Cerebellar nuclear complex (tissue), 1 donor: Measurements from ENCODE around the gene SKAP2.

Experiments used
- DNase-seq, 2 experiments: peaks; one replicate each; lab custom pipeline; 2025; lab: John Stamatoyannopoulos, UW

Gene SKAP2

GRCh38 chr7:26631601-26632000 is 232.8 kb downstream of the SKAP2 start:
- no peak for DNase-seq

GRCh38 chr7:26630941-26631580 is 233.3 kb downstream of the SKAP2 start:
- DNase-seq = no peak

- no peak for DNase-seq
Measured at GRCh38 chr7:26630361-26630760, 234.0 kb downstream of the SKAP2 start.

- DNase-seq = no peak
Measured at GRCh38 chr7:26629696-26630095, 234.7 kb downstream of the SKAP2 start.

DNA sequence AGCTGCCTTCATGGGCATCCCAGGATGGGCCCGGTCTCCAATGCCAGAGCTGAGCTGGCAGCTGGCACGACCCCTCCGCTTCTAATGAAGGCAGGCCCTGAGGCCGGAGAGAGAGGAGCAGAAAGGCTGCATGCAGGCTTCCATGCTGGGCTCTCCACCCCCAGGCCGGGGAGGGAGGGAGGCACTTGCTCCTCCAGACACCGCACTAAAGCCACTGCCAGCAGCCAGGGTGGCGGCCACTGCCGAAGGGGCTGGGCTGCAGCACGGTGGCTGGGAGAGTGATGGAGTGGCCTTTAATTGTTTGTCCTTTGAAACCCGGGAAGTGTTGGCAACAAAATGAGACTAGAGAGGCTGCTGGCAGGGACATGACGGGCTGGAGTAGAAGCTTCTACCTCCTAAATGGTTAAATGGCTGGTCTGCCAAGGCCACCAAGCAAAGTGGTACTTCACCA is 236.5 kb downstream of the SKAP2 start:
- DNase-seq = peak in 1 of 2 experiments; percentile 32

GRCh38 chr7:26627221-26627620 is 237.2 kb downstream of the SKAP2 start:
- DNase-seq = no peak

DNA sequence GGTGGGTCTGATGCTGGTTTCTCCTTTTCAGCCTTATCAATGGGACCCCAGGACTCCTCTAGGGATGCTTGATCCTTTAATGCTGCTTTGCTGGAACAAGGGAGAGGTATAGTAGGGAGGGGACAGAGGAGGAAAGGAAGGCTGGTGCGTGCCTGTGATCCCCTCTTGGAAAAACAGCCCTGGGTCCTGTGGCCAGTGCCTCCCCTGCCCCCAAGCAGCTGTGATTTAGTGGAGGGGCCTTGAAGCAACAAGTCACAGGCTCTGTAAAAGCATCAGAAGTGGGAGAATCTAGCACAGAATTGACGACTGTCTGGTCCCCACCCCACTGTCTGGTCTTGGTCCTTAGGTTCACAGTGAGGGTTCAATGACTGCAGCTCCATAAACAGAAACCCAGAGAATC is 237.7 kb downstream of the SKAP2 start:
- DNase-seq = no peak

DNA sequence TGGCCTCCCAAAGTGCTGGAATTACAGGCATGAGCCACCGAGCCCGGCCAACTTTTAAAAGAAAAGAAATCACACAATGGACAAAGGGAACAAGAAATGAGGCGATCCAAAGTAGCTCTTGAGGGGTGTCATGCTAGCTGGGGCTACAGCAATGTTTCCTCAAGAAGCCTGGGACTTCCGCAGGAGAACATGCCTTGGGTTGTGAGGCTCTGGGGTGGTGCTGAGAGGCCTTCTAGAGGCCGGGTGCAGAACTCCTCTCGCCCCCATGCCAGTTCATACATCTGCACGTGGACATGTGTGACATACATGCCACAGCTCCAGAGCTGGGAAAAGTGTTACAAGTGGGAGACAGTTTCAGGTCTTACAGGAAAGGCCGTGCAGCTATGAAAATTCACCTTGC is 238.2 kb downstream of the SKAP2 start:
- no peak for DNase-seq

DNA sequence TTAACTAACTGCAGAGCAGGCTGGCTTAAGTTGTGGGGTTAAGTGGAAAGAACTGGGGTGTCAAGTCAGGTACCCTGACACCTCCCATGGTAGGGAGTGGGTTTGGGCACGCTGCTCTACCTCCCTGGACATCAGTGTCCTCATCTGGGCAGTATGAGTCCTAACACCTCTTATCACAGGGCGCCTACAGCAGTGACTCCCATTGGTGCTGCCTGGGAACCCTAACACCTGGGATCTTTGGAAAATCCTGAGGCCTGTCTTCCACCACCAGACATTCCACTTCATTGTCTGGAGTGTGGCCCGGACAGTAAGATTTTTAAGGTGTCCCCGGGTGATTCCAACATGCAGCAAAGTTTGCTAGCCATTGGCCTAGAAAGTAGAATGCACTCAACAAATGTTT is 239.1 kb downstream of the SKAP2 start:
- no peak for DNase-seq

- no peak for DNase-seq
Measured at GRCh38 chr7:26624839-26625238, 239.6 kb downstream of the SKAP2 start.

GRCh38 chr7:26624431-26624830 is 240.0 kb downstream of the SKAP2 start:
- DNase-seq = no peak

DNA sequence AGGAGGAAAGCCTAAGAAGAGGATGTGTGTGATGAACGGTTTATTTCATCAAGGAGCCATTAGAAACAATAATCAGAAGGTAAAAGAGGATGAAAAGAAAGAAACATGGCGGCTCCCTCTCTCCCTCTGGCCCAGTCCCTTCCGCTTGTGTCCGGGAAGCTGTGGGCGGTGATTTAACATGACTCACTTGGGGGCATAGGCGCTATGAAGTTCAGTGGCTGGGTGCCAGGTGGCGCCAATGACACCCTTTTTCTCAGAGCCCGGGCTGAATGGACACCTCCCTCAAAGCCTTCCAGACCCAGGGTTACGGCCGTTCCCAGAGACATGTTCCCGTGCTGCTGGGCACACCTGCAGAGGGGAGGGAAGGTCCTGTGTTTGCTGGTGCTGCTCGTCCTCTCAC is 244.0 kb downstream of the SKAP2 start:
- DNase-seq = no peak

DNA sequence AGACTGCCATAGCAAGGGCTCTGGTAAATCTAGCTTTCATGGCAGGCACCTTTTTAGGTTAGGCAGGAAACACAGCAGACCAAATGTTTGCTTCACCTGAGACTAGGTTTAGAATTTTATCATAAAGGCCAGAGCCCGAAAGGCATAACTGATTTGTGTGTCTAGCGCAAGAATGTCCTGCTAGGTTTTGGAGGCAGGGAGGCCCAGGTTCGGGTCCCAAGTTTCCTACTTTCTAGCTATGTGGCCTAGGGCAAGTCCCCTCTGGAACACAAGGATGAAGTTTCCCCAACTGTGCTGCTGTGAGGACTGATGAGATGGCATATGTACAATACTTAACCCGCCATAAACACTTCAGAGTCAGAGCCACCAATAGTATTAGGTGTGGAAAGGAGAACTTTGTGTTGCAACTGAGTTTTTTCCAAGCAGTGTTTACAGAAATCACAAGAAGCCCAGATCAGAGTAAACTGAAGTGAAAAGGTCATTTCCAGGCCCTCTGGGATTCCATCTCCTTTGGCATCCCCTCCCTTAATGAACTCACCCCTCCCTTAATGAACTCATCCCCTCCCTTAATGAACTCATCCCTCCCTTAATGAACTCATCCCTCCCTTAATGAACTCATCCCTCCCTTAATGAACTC is 244.9 kb downstream of the SKAP2 start:
- DNase-seq = no peak

DNA sequence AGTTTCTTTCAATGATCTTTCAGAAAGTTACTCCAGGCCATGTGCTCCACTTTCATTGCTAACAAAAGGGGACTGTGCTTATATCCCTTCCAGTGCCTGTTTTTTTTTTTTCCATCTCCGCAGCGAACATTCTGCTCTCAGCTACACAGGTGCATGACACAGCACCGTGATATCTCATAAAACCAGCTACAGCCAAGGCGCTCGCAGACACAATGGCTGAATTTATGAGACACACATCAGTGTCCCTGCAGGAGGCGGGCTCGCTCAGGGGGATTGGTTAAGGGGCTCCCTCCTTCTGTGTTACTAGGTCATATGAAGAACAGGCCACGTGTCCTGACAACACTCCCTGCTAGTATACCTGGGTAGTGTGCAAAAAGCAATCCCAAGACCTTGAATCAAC is 245.5 kb downstream of the SKAP2 start:
- no peak for DNase-seq

- no peak for DNase-seq
Measured at GRCh38 chr7:26618449-26618848, 245.9 kb downstream of the SKAP2 start.
